CD4-positive, alpha-beta T cell (primary cell): ENCODE data around the gene PRKN. TPM values are rescaled to one million over a fixed set of nuclear protein-coding genes. Genes with fewer than 3 reads are reported as not detected.

Experiments
- ATAC-seq: fragments of 200-7000 bp; cut with Tn5 transposase; one replicate; pipeline ENCODE4 v1.10.0; 2022; ENCODE audit warnings: mild to moderate bottlenecking; ENCODE audit not compliant: poor library complexity
- CTCF ChIA-PET: fragments of 350-600 bp; sonication (Branson Sonifier 250); formaldehyde crosslinking; loops from one replicate; lab custom pipeline; 2021; ENCODE audit warnings: antibody characterized with exemption, inconsistent platforms; lab: Charles Lee
- POLR2A ChIA-PET: fragments of 350-600 bp; sonication (Branson Sonifier 250); formaldehyde crosslinking; loops from one replicate; lab custom pipeline; 2021; ENCODE audit warnings: antibody characterized with exemption, inconsistent platforms; lab: Charles Lee
- DNase-seq, 14 experiments: peaks; one replicate each; pipeline ENCODE4 v3.0.0-alpha.2; 2013 to 2020; ENCODE audit warnings: mixed read lengths in 2 of 14
- H3K27ac ChIP-seq, 2 donors: one replicate each; pipeline versions ENCODE4 v1.5.1 to v1.7.0; 2013; ENCODE audit warnings: low read length in 2 of 2, low read depth in 1 of 2, mild to moderate bottlenecking in 1 of 2
- H3K27me3 ChIP-seq, 2 experiments: 1 replicate in 1 of 2; 2 replicates in 1 of 2; pipeline versions ENCODE4 v1.6.1 to v1.7.0; 2013; ENCODE audit warnings: low read length in 2 of 2, control low read depth in 1 of 2, mild to moderate bottlenecking in 1 of 2, moderate library complexity in 1 of 2; ENCODE audit not compliant: insufficient read depth in 2 of 2, control insufficient read depth in 1 of 2
- H3K36me3 ChIP-seq: one replicate; pipeline ENCODE4 v1.6.1; 2013; ENCODE audit warnings: low read length, control low read depth; ENCODE audit not compliant: insufficient read depth
- H3K4me1 ChIP-seq: one replicate; pipeline ENCODE4 v1.6.1; 2013; ENCODE audit warnings: low read length, control low read depth; ENCODE audit not compliant: insufficient read depth
- H3K4me3 ChIP-seq: one replicate; pipeline ENCODE4 v1.5.1; 2013; ENCODE audit warnings: mild to moderate bottlenecking, low read length, moderate library complexity
- H3K9me3 ChIP-seq, 2 experiments: 1 replicate in 1 of 2; 2 replicates in 1 of 2; pipeline versions ENCODE4 v1.6.1 to v1.7.0; 2013; ENCODE audit warnings: low read length in 2 of 2, mild to moderate bottlenecking in 2 of 2, control low read depth in 1 of 2, moderate library complexity in 1 of 2; ENCODE audit not compliant: control insufficient read depth in 1 of 2, insufficient read depth in 1 of 2
- H3K27ac Mint-ChIP-seq: one replicate; pipeline ENCODE4 v1.8.0; 2020; ENCODE audit warnings: mixed read lengths
- H3K27me3 Mint-ChIP-seq: one replicate; pipeline ENCODE4 v1.8.0; 2021; ENCODE audit warnings: mixed read lengths
- H3K36me3 Mint-ChIP-seq: one replicate; pipeline ENCODE4 v1.8.0; 2021; ENCODE audit warnings: low read depth, mixed read lengths
- H3K4me1 Mint-ChIP-seq: one replicate; pipeline ENCODE4 v1.8.0; 2021; ENCODE audit warnings: low read depth, mixed read lengths
- H3K4me3 Mint-ChIP-seq: one replicate; pipeline ENCODE4 v1.8.0; 2020; ENCODE audit warnings: mild to moderate bottlenecking, mixed read lengths
- H3K9me3 Mint-ChIP-seq: one replicate; pipeline ENCODE4 v1.8.0; 2020; ENCODE audit warnings: mixed read lengths
- CTCF ChIP-seq: fragments of 200-600 bp; IDR thresholded peaks from one replicate; pipeline ENCODE4 v1.8.0; 2022; ENCODE audit warnings: antibody characterized with exemption, mild to moderate bottlenecking
- intact Hi-C, 2 experiments: fragments of 100-400 bp; cut with DNase I in 1 of 2; cut with micrococcal nuclease in 1 of 2; formaldehyde crosslinking; loops; one replicate each; pipeline versions ENCODE4 v1.15.1 to v1.9.0; 2023 to 2025; cut with DNase I, micrococcal nuclease
- total RNA-seq, 174 experiments: library from RNA in 2 of 174; stranded (reverse) in 2 of 174; gene quantifications; one replicate each; pipeline ENCODE4 v1.2.3 and lab custom pipeline; 2021 to 2026

The PRKN gene
- total RNA-seq, 2 experiments from 2014 or later, result 5.2 to 5.4 TPM

GRCh38 chr6:161547617-161548016 is 1179.9 kb downstream of the PRKN start:
- Mint-ChIP-seq H3K27ac (no peak overlapping the region), H3K27me3 (no peaks in the 10 kb centered on the region), H3K9me3 (peaks cover 5% of the 10 kb centered on the region), H3K36me3 (no peaks in the 10 kb centered on the region), H3K4me1 (no peaks in the 10 kb centered on the region), H3K4me3 (no peak overlapping the region)
- intact Hi-C loops, result no loop called here
- CTCF ChIA-PET, result no interaction called here
- TF ChIP-seq CTCF, result no peak
- Histone ChIP-seq H3K9me3 (no peaks in the 10 kb centered on the region), H3K27me3 (no peaks in the 10 kb centered on the region), H3K36me3 (no peaks in the 10 kb centered on the region), H3K4me3 (no peak overlapping the region), H3K4me1 (no peaks in the 10 kb centered on the region), H3K27ac (no peak overlapping the region)
- no peak for ATAC-seq
- DNase-seq, result no peak
- POLR2A ChIA-PET, result no interaction called here

GRCh38 chr6:161546632-161547031 is 1180.9 kb downstream of the PRKN start:
- CTCF ChIA-PET, result no interaction called here
- Histone ChIP-seq H3K36me3 (no peaks in the 10 kb centered on the region), H3K4me3 (no peak overlapping the region), H3K27ac (no peak overlapping the region), H3K4me1 (no peaks in the 10 kb centered on the region), H3K9me3 (no peaks in the 10 kb centered on the region), H3K27me3 (no peaks in the 10 kb centered on the region)
- Mint-ChIP-seq H3K27me3 (no peaks in the 10 kb centered on the region), H3K4me1 (no peaks in the 10 kb centered on the region), H3K27ac (no peak overlapping the region), H3K36me3 (no peaks in the 10 kb centered on the region), H3K9me3 (peaks cover 1% of the 10 kb centered on the region), H3K4me3 (no peak overlapping the region)
- intact Hi-C loops, result no loop called here
- no peak for TF ChIP-seq CTCF
- POLR2A ChIA-PET, result no interaction called here
- ATAC-seq (no peak), DNase-seq (no peak)

GRCh38 chr6:161545741-161546140 is 1181.8 kb downstream of the PRKN start:
- DNase-seq (no peak), ATAC-seq (no peak)
- H3K9me3 Mint-ChIP-seq, result no peaks in the 10 kb centered on the region
- ChIA-PET CTCF (no interaction called here), POLR2A (no interaction called here)
- no peak overlapping the region for H3K4me3 Mint-ChIP-seq
- intact Hi-C loops, result no loop called here
- no peaks in the 10 kb centered on the region for H3K36me3 Mint-ChIP-seq
- H3K9me3 ChIP-seq, result no peaks in the 10 kb centered on the region
- H3K27ac ChIP-seq, result no peak overlapping the region
- H3K27me3 Mint-ChIP-seq, result no peaks in the 10 kb centered on the region
- H3K36me3 ChIP-seq, result no peaks in the 10 kb centered on the region
- H3K4me1 ChIP-seq, result no peaks in the 10 kb centered on the region
- no peak for TF ChIP-seq CTCF
- H3K27me3 ChIP-seq, result no peaks in the 10 kb centered on the region
- H3K4me3 ChIP-seq, result no peak overlapping the region
- no peak overlapping the region for H3K27ac Mint-ChIP-seq
- no peaks in the 10 kb centered on the region for H3K4me1 Mint-ChIP-seq
